ENCODE results near the gene CYP19A1. TPM values are rescaled to one million over a fixed set of nuclear protein-coding genes. Genes with fewer than 3 reads are reported as not detected.

The CYP19A1 gene
- polyA plus RNA-seq, 1 of the 3 experiments (the other 2 are of a cell fraction): 0.03 TPM

DNA sequence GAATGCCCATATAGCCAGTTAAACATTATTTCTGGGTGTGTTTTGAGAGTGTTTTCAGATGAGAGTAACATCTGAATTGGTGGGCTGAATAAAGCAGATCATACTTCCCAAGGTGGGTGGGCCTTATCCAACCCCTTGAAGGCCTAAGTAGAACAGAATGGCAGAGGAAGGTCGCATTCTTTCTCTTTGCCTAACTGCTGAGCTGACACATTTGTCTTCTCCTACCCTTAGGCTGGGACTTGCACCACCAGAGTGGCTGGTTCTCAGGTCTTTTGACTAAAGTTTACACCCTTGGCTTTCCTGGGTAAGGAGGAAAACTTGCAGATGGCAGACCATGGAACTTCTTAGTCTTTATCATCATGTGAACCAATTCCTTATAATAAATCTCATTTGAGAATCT, 157.9 kb downstream of the CYP19A1 start:
- no peaks in the 10 kb centered on the region for H3K9me3 ChIP-seq
- ChIA-PET CTCF (interaction anchor here (1.0 to 2.6 kb wide), 3 partner anchors 10 to 17 kb away, joined by 3 to 11 read pairs (median 11); no protein-coding TSS in a partner anchor), POLR2A (no interaction called here)
- peaks cover 11% of the 10 kb centered on the region; the same call in 1 of the 2 replicates for H3K27me3 ChIP-seq (ENCODE audit: insufficient read depth)
- no peaks in the 10 kb centered on the region for H3K79me2 ChIP-seq (ENCODE audit: insufficient read depth)
- WGBS (ENCODE audit: low lambda C conversion rate): 13% methylated on average over 1 of the region's 1 CpG
- H3K9ac ChIP-seq: no peak overlapping the region
- H2AFZ ChIP-seq (ENCODE audit: low read depth): no peak overlapping the region
- H4K20me1 ChIP-seq (ENCODE audit: insufficient read depth): no peaks in the 10 kb centered on the region
- no peaks in the 10 kb centered on the region for H3K36me3 ChIP-seq (replicated peaks in 1 of 2; ENCODE audit: control insufficient read depth in 1 of 2, insufficient read depth in 2 of 2, low read length in 1 of 2)
- no peak for TF ChIP-seq GATA2 (CRISPR knock-in tag; IDR thresholded peaks at IDR 0.05)
- TF ChIP-seq MEF2A (IDR thresholded peaks at IDR 0.05; ENCODE audit: borderline replicate concordance, low read depth): no peak
- no peak for TF ChIP-seq TEAD4 (IDR thresholded peaks at IDR 0.05; ENCODE audit: borderline replicate concordance, insufficient read depth)
- no peak for TF ChIP-seq RXRA (IDR thresholded peaks at IDR 0.05; ENCODE audit: borderline replicate concordance, low read depth)
- no peak for TF ChIP-seq YY1 (IDR thresholded peaks at IDR 0.05; ENCODE audit: low read depth)
- DNase-seq: no peak
- no peaks in the 10 kb centered on the region for H3K4me1 ChIP-seq (ENCODE audit: control insufficient read depth in 1 of 2, insufficient read depth in 2 of 2, low read depth in 1 of 2, low read length in 1 of 2)
- H3K4me2 ChIP-seq: no peak overlapping the region
- H3K4me3 ChIP-seq (ENCODE audit: low read depth in 2 of 2, low read length in 1 of 2): no peak overlapping the region
- H3K9me2 ChIP-seq: no peaks in the 10 kb centered on the region
- no peaks in the 10 kb centered on the region for H3F3A ChIP-seq (replicated peaks; ENCODE audit: insufficient read depth)
- H3K27ac ChIP-seq (ENCODE audit: low read depth in 2 of 2, low read length in 1 of 2): no peak overlapping the region

DNA sequence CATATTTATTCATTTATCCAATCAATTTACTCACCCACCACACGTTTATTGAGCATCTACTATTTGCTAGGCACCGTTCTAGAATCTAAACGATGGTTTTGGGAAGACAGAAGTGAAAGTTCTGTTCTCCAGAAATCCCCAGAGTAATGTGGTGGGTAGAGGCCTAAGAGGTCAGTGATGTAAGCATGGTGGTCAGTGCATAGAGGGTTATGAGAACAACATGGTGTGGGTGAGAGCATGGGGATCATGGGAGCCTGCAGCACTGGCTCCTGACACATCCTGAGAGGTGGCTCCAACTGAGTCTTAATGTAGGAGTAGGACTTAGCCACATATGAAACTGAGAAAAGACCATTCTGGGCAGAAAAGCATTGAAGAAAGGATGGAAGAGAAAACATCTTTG, 158.4 kb downstream of the CYP19A1 start:
- 4% methylated on average over 3 of the region's 3 CpGs for WGBS (ENCODE audit: low lambda C conversion rate)
- H2AFZ ChIP-seq (ENCODE audit: low read depth): no peak overlapping the region
- no peak overlapping the region for H3K27ac ChIP-seq (ENCODE audit: low read depth in 2 of 2, low read length in 1 of 2)
- H3K79me2 ChIP-seq (ENCODE audit: insufficient read depth): no peaks in the 10 kb centered on the region
- H3K9me3 ChIP-seq: no peaks in the 10 kb centered on the region
- H3K4me3 ChIP-seq (ENCODE audit: low read depth in 2 of 2, low read length in 1 of 2): no peak overlapping the region
- H3K4me2 ChIP-seq: no peak overlapping the region
- H3K4me1 ChIP-seq (ENCODE audit: control insufficient read depth in 1 of 2, insufficient read depth in 2 of 2, low read depth in 1 of 2, low read length in 1 of 2): no peaks in the 10 kb centered on the region
- H3F3A ChIP-seq (replicated peaks; ENCODE audit: insufficient read depth): no peaks in the 10 kb centered on the region
- ChIA-PET POLR2A (no interaction called here), CTCF (interaction anchor here (1.0 to 2.6 kb wide), 3 partner anchors 10 to 16 kb away, joined by 3 to 11 read pairs (median 11); no protein-coding TSS in a partner anchor)
- H4K20me1 ChIP-seq (ENCODE audit: insufficient read depth): no peaks in the 10 kb centered on the region
- H3K27me3 ChIP-seq (ENCODE audit: insufficient read depth): peaks cover 11% of the 10 kb centered on the region; the same call in 1 of the 2 replicates
- H3K36me3 ChIP-seq (replicated peaks in 1 of 2; ENCODE audit: control insufficient read depth in 1 of 2, insufficient read depth in 2 of 2, low read length in 1 of 2): no peaks in the 10 kb centered on the region
- no peak overlapping the region for H3K9ac ChIP-seq
- no peak for DNase-seq
- no peaks in the 10 kb centered on the region for H3K9me2 ChIP-seq
- TF ChIP-seq JUND (IDR thresholded peaks at IDR 0.05) (no peak), RAD21 (IDR thresholded peaks at IDR 0.05; ENCODE audit: low read length) (no peak), ELF1 (IDR thresholded peaks at IDR 0.05) (no peak), YY1 (IDR thresholded peaks at IDR 0.05; ENCODE audit: low read depth) (no peak), NFIC (IDR thresholded peaks at IDR 0.05; ENCODE audit: borderline replicate concordance) (no peak), RFX5 (IDR thresholded peaks at IDR 0.05; ENCODE audit: low read length) (no peak), GABPA (IDR thresholded peaks at IDR 0.05; ENCODE audit: low read depth) (no peak), TAF1 (IDR thresholded peaks at IDR 0.05; ENCODE audit: borderline replicate concordance, low read depth, low read length) (no peak), RXRA (IDR thresholded peaks at IDR 0.05; ENCODE audit: borderline replicate concordance, low read depth) (no peak), TEAD4 (IDR thresholded peaks at IDR 0.05; ENCODE audit: borderline replicate concordance, insufficient read depth) (no peak), RCOR1 (IDR thresholded peaks at IDR 0.05; ENCODE audit: low read length) (no peak), FOXM1 (IDR thresholded peaks at IDR 0.05; ENCODE audit: low read depth) (no peak), SMC3 (IDR thresholded peaks at IDR 0.05; ENCODE audit: low read depth, low read length) (no peak)
- TF ChIP-seq, protein P1, sequence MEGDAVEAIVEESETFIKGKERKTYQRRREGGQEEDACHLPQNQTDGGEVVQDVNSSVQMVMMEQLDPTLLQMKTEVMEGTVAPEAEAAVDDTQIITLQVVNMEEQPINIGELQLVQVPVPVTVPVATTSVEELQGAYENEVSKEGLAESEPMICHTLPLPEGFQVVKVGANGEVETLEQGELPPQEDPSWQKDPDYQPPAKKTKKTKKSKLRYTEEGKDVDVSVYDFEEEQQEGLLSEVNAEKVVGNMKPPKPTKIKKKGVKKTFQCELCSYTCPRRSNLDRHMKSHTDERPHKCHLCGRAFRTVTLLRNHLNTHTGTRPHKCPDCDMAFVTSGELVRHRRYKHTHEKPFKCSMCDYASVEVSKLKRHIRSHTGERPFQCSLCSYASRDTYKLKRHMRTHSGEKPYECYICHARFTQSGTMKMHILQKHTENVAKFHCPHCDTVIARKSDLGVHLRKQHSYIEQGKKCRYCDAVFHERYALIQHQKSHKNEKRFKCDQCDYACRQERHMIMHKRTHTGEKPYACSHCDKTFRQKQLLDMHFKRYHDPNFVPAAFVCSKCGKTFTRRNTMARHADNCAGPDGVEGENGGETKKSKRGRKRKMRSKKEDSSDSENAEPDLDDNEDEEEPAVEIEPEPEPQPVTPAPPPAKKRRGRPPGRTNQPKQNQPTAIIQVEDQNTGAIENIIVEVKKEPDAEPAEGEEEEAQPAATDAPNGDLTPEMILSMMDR (IDR thresholded peaks at IDR 0.05): no peak
- TF ChIP-seq, protein P2, sequence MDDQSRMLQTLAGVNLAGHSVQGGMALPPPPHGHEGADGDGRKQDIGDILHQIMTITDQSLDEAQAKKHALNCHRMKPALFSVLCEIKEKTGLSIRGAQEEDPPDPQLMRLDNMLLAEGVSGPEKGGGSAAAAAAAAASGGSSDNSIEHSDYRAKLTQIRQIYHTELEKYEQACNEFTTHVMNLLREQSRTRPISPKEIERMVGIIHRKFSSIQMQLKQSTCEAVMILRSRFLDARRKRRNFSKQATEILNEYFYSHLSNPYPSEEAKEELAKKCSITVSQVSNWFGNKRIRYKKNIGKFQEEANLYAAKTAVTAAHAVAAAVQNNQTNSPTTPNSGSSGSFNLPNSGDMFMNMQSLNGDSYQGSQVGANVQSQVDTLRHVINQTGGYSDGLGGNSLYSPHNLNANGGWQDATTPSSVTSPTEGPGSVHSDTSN (IDR thresholded peaks at IDR 0.05): no peak
- TF ChIP-seq, protein P3, sequence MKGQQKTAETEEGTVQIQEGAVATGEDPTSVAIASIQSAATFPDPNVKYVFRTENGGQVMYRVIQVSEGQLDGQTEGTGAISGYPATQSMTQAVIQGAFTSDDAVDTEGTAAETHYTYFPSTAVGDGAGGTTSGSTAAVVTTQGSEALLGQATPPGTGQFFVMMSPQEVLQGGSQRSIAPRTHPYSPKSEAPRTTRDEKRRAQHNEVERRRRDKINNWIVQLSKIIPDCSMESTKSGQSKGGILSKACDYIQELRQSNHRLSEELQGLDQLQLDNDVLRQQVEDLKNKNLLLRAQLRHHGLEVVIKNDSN (IDR thresholded peaks at IDR 0.05; ENCODE audit: borderline replicate concordance, low read depth): no peak

All from SK-N-SH (cell line).